BLaER1 treated with 17β-estradiol and CSF1 and Interleukin-3, amounts not matched to agents 10 nM and 100 nM (cell line): ENCODE results near the gene APOBEC3C.
"Not testable (repeated sequence)": the region's sequence is repeated elsewhere in the genome, so short reads cannot be mapped to it uniquely, and the experiment has no call there.

ENCODE experiments used
- H3K27ac ChIP-seq, 11 experiments: shearing (Covaris generic); formaldehyde crosslinking; 2 replicates each; pipeline ENCODE4 v1.8.1; 2022
- H3K27me3 ChIP-seq, 11 experiments: shearing (Covaris generic); formaldehyde crosslinking; 2 replicates each; pipeline ENCODE4 v1.8.1; 2022
- H3K36me3 ChIP-seq, 11 experiments: shearing (Covaris generic); formaldehyde crosslinking; 2 replicates each; pipeline ENCODE4 v1.8.1; 2022
- H3K4me1 ChIP-seq, 10 experiments: shearing (Covaris generic); formaldehyde crosslinking; 2 replicates each; pipeline ENCODE4 v1.8.1; 2022
- H3K4me2 ChIP-seq, 11 experiments: shearing (Covaris generic); formaldehyde crosslinking; 2 replicates each; pipeline ENCODE4 v1.8.1; 2022
- H3K4me3 ChIP-seq, 10 experiments: shearing (Covaris generic); formaldehyde crosslinking; 2 replicates each; pipeline ENCODE4 v1.8.1; 2022
- H3K9ac ChIP-seq, 11 experiments: shearing (Covaris generic); formaldehyde crosslinking; 2 replicates each; pipeline ENCODE4 v1.8.1; 2022
- H3K9me3 ChIP-seq, 11 experiments: shearing (Covaris generic); formaldehyde crosslinking; replicated peaks in 1 of 11; 2 replicates each; pipeline ENCODE4 v1.8.1; 2022
- H4K20me1 ChIP-seq, 11 experiments: shearing (Covaris generic); formaldehyde crosslinking; 2 replicates each; pipeline ENCODE4 v1.8.1; 2022
- Cebpa-rat ChIP-seq, 11 experiments: shearing (Covaris generic); IDR thresholded peaks; 2 replicates each; pipeline ENCODE4 v1.8.1; 2022

The APOBEC3C gene

GRCh38 chr22:38970551-38970950 is 43.5 kb upstream of the APOBEC3C start:
- TF ChIP-seq Cebpa-rat (IDR thresholded peaks at IDR 0.05): no peak
- no peaks in the 10 kb centered on the region for H3K27me3 ChIP-seq

GRCh38 chr22:38971202-38971601 is 42.9 kb upstream of the APOBEC3C start:
- Histone ChIP-seq H4K20me1 (no peaks in the 10 kb centered on the region), H3K9ac (no peak overlapping the region), H3K4me2 (peak overlapping the region in 3 of 11 experiments; percentile 89 to 93 (median 91); a peak in 6 of 22 replicates), H3K27me3 (no peaks in the 10 kb centered on the region), H3K4me3 (no peak overlapping the region), H3K27ac (no peak overlapping the region; a peak in 1 of 22 replicates), H3K4me1 (peaks cover 30 to 72% (median 37%) of the 10 kb centered on the region in 10 experiments), H3K9me3 (peaks cover 4 to 10% (median 7%) of the 10 kb centered on the region in 11 experiments; a peak in 16 of 22 replicates), H3K36me3 (no peaks in the 10 kb centered on the region)
- TF ChIP-seq Cebpa-rat (IDR thresholded peaks at IDR 0.05): no peak

More at GRCh38 chr22:38970551-38970950, 43.5 kb upstream of the APOBEC3C start:
- Histone ChIP-seq H3K4me3 (no peak overlapping the region), H3K4me2 (peak overlapping the region in 5 of 11 experiments; percentile 0 to 93 (median 89); a peak in 8 of 22 replicates), H3K9ac (no peak overlapping the region; a peak in 1 of 22 replicates), H3K27ac (peak overlapping the region in 2 of 11 experiments; percentile 7 to 21; a peak in 4 of 22 replicates), H3K36me3 (no peaks in the 10 kb centered on the region), H3K9me3 (peaks cover 0 to 4% (median under 1%) of the 10 kb centered on the region in 11 experiments; a peak in 6 of 22 replicates), H4K20me1 (no peaks in the 10 kb centered on the region), H3K4me1 (peaks cover 36 to 79% (median 44%) of the 10 kb centered on the region in 10 experiments)

DNA sequence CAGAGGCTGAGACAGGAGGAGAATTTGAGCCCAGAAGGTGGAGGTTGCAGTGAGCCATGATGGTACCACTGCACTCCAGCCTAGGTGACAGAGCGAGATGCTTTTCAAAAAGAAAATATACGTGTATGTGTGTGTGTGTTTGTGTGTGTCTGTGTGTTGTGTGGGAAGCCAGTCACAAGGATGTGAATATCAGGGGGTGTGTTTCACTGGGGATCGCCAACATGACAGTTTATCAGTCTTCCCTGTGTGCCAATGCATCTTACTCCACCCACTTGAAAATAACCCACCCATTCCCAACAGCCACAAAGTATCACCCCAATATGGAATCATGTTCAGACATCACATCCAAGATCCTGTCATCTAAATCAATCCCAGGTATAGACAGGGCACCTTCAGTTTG is 42.3 kb upstream of the APOBEC3C start:
- no peak overlapping the region for H3K27ac ChIP-seq
- no peaks in the 10 kb centered on the region for H3K36me3 ChIP-seq
- no peaks in the 10 kb centered on the region for H3K27me3 ChIP-seq
- H3K4me2 ChIP-seq: peak overlapping the region in 3 of 11 experiments; percentile 89 to 93 (median 91); a peak in 5 of 22 replicates
- H3K9ac ChIP-seq: no peak overlapping the region
- no peaks in the 10 kb centered on the region for H4K20me1 ChIP-seq
- H3K4me1 ChIP-seq: peaks cover 24 to 66% (median 32%) of the 10 kb centered on the region in 10 experiments
- TF ChIP-seq Cebpa-rat (IDR thresholded peaks at IDR 0.05): no peak
- peaks cover 6 to 16% (median 12%) of the 10 kb centered on the region in 11 experiments; a peak in 17 of 22 replicates for H3K9me3 ChIP-seq
- no peak overlapping the region for H3K4me3 ChIP-seq

- Histone ChIP-seq H3K4me2 (peak overlapping the region in 2 of 11 experiments; percentile 16 to 25; a peak in 3 of 22 replicates), H4K20me1 (no peaks in the 10 kb centered on the region), H3K9me3 (peaks cover 6 to 22% (median 12%) of the 10 kb centered on the region in 11 experiments; a peak in 17 of 22 replicates), H3K4me1 (peaks cover 16 to 58% (median 24%) of the 10 kb centered on the region in 10 experiments), H3K9ac (no peak overlapping the region), H3K27me3 (no peaks in the 10 kb centered on the region), H3K4me3 (no peak overlapping the region), H3K36me3 (no peaks in the 10 kb centered on the region), H3K27ac (no peak overlapping the region)
- no peak for TF ChIP-seq Cebpa-rat (IDR thresholded peaks at IDR 0.05)
These were observed 41.5 kb upstream of the APOBEC3C start for GRCh38 chr22:38972558-38972957.

DNA sequence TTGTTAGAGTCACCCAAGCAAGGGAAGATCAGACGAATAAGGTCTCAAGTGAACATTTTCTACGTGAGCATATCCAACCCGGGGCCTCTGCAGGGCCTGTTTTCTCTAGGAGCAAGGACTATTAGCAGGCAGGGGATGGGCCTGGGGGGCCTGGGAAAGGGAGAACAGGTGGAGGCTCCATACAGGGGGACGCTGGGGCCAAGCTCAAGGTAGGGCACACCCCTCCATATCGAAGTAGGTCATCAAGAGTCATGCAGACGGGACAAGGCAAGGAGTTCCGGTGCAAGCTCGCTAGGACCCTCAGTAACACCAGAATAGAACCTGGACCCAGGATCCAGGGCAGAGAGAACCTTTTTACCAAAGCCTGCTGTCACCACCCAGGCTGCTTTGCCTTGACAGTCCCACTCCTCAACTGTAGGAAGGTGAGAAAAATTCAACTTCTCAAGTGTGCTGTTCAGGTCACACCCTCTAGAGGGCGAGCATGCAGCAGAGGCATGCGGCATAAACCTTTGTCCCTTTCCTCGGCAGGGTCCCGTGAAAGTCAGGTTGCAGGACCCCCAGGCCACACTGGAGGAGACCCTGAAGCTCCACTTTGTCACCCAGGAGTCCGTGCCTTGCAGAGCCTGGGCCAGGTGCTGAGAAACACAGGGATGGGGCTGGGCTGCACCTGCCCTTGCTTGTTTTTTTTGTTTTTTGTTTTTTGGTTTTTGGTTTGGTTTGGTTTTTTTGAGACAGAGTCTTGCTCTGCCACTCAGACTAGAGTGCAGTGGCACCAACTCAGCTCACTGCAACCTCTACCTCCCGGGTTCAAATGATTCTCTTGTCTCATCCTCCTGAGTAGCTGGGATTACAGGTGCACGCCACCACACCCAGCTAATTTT is 40.5 kb upstream of the APOBEC3C start:
- H3K4me2 ChIP-seq: peak overlapping the region in 2 of 11 experiments; percentile 35 to 41; a peak in 3 of 22 replicates
- no peaks in the 10 kb centered on the region for H3K27me3 ChIP-seq
- H3K4me3 ChIP-seq: no peak overlapping the region
- H3K27ac ChIP-seq: no peak overlapping the region
- H3K4me1 ChIP-seq: peaks cover 6 to 49% (median 14%) of the 10 kb centered on the region in 10 experiments
- H3K9me3 ChIP-seq: peaks cover 6 to 23% (median 12%) of the 10 kb centered on the region in 11 experiments; a peak in 17 of 22 replicates
- H3K36me3 ChIP-seq: no peaks in the 10 kb centered on the region
- H3K9ac ChIP-seq: no peak overlapping the region
- TF ChIP-seq Cebpa-rat (IDR thresholded peaks at IDR 0.05): no peak
- no peaks in the 10 kb centered on the region for H4K20me1 ChIP-seq

- H3K27me3 ChIP-seq: no peaks in the 10 kb centered on the region
- TF ChIP-seq Cebpa-rat (IDR thresholded peaks at IDR 0.05): no peak
- peaks cover 0 to 42% (median 7%) of the 10 kb centered on the region in 10 experiments; a peak in 10 of 20 replicates for H3K4me1 ChIP-seq
- H3K9me3 ChIP-seq: peaks cover 6 to 23% (median 12%) of the 10 kb centered on the region in 11 experiments; a peak in 17 of 22 replicates
- H3K4me3 ChIP-seq: no peak overlapping the region
- no peaks in the 10 kb centered on the region for H3K36me3 ChIP-seq
- H3K27ac ChIP-seq: no peak overlapping the region
- H4K20me1 ChIP-seq: no peaks in the 10 kb centered on the region
- no peak overlapping the region for H3K4me2 ChIP-seq
- no peak overlapping the region for H3K9ac ChIP-seq
These were observed 39.8 kb upstream of the APOBEC3C start for GRCh38 chr22:38974170-38974825.

DNA sequence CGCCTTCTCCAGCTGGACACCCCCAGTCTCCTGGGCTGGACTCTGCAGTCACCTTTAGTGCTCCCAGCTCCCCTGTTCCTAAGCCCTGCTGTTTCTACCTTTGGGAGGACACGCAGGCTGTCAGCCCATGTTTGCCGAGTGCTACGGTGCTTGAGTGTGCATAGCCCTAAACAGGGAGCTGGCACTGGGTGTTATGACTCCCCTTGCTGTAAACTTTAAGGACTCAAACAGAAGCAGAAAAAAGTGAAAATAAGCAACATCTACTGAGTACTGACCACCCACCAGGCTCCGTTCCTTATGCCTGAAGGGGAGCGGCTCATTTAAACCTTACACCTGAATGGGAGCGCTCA is 39.3 kb upstream of the APOBEC3C start:
- Histone ChIP-seq H3K4me3 (no peak overlapping the region), H3K9me3 (peaks cover 6 to 23% (median 12%) of the 10 kb centered on the region in 11 experiments; a peak in 17 of 22 replicates), H3K36me3 (no peaks in the 10 kb centered on the region), H3K9ac (no peak overlapping the region), H4K20me1 (no peaks in the 10 kb centered on the region), H3K27ac (no peak overlapping the region), H3K4me2 (no peak overlapping the region), H3K4me1 (peaks cover 0 to 37% (median 4%) of the 10 kb centered on the region in 10 experiments; a peak in 9 of 20 replicates), H3K27me3 (no peaks in the 10 kb centered on the region)
- no peak for TF ChIP-seq Cebpa-rat (IDR thresholded peaks at IDR 0.05)

DNA sequence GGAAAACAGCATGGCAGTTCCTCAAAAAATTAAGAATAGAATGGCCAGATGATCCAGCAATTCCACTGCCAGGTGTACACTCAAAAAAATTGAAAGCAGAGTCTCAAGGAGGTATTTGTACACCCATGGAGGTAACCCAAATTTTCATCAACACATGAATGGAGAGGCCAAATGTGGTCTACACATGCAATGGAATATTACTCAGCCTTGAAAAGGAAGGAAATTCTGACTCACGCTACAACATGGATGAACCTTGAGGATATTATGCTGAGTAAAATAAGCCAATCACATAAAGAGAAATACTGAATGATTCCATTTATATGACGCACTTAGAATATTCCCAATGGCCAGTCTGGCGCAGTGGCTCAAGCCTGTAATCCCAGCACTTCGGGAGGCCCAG is 36.8 kb upstream of the APOBEC3C start:
- not testable (repeated sequence) for H3K27ac ChIP-seq, H3K36me3 ChIP-seq, H3K27me3 ChIP-seq, H3K9ac ChIP-seq, H4K20me1 ChIP-seq, H3K4me3 ChIP-seq, H3K4me2 ChIP-seq
- peaks cover 6 to 23% (median 12%) of the 10 kb centered on the region in 11 experiments; a peak in 17 of 22 replicates for H3K9me3 ChIP-seq
- peaks cover 14 to 29% (median 17%) of the 10 kb centered on the region in 10 experiments for H3K4me1 ChIP-seq

DNA sequence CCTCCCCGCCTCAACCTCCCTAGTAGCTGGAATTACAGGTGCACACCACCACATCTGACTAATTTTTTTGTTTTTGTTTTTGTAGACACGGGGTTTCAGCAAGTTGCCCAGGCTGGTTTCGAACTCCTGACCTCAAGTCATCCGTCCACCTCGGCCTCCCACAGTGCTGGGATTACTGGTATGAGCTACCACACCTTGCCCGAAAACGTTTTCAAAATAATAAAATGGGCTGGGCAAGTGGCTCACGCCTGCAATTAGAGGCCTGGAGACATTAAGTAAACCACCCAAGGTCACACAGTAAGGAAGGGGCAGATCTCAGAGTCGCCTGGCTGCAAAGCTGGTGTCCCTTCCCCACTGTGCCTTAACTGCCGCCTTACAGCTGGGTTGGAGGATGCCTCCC is 33.5 kb upstream of the APOBEC3C start:
- H3K9ac ChIP-seq, H3K27ac ChIP-seq, H4K20me1 ChIP-seq, H3K4me3 ChIP-seq, H3K27me3 ChIP-seq, H3K36me3 ChIP-seq: not testable (repeated sequence)
- Histone ChIP-seq H3K9me3 (peaks cover 20 to 46% (median 32%) of the 10 kb centered on the region in 11 experiments), H3K4me2 (peak overlapping the region in 5 of 11 experiments; percentile 78 to 81 (median 80); a peak in 5 of 22 replicates), H3K4me1 (peaks cover 23 to 36% (median 31%) of the 10 kb centered on the region in 10 experiments)
